Measurements from ENCODE around the gene KANSL1L. TPM values are rescaled to one million over a fixed set of nuclear protein-coding genes. Genes with fewer than 3 reads are reported as not detected.
"Not testable (repeated sequence)": the region's sequence is repeated elsewhere in the genome, so short reads cannot be mapped to it uniquely, and the experiment has no call there.

KANSL1L gene
- total and polyA plus RNA-seq, 2 experiments from 2014 or later = 7.4 to 21.1 TPM

GRCh38 chr2:210177769-210178168 lies 6.6 kb upstream of the KANSL1L start:
- Histone ChIP-seq H3K79me2 (replicated peaks; ENCODE audit: insufficient read depth) (no peaks in the 10 kb centered on the region), H3K4me1 (ENCODE audit: insufficient read depth) (peaks cover 33% of the 10 kb centered on the region), H3K27ac (ENCODE audit: low read depth) (peak overlapping the region; percentile 85), H3F3A (replicated peaks; ENCODE audit: low read depth) (0 out of 2 replicates have a peak, but pooled peaks cover 3% of the 10 kb centered on the region), H3K4me2 (peak overlapping the region; percentile 12; the same call in 1 of the 2 replicates), H3K9me2 (ENCODE audit: insufficient read depth) (no peaks in the 10 kb centered on the region), H3K4me3 (no peak overlapping the region), H3K36me3 (ENCODE audit: insufficient read depth) (no peaks in the 10 kb centered on the region), H2AFZ (no peak overlapping the region), H3K27me3 (ENCODE audit: insufficient read depth) (no peaks in the 10 kb centered on the region), H4K20me1 (replicated peaks; ENCODE audit: insufficient read depth) (no peaks in the 10 kb centered on the region)
- TF ChIP-seq CREB1 (CRISPR knock-in tag; IDR thresholded peaks at IDR 0.05; ENCODE audit: low read depth) (no peak), ZNF462 (CRISPR knock-in tag; IDR thresholded peaks at IDR 0.05) (no peak), POLR2AphosphoS5 (IDR thresholded peaks at IDR 0.05; ENCODE audit: low read depth) (no peak), EZH2 (IDR thresholded peaks at IDR 0.05; ENCODE audit: low read depth, unreplicated experiment) (no peak), ETS1 (IDR thresholded peaks at IDR 0.05) (no peak), NANOG (IDR thresholded peaks at IDR 0.05; ENCODE audit: borderline replicate concordance) (peak; percentile 83)
- ATAC-seq = peak; percentile 93
- H3K36me3 Mint-ChIP-seq (ENCODE audit: low read depth) = peaks cover 13% of the 10 kb centered on the region
- H3K27me3 Mint-ChIP-seq (ENCODE audit: insufficient read depth, low read depth, poor library complexity) = peaks cover 5% of the 10 kb centered on the region
- peaks cover 34% of the 10 kb centered on the region for H3K4me1 Mint-ChIP-seq
- H3K4me3 Mint-ChIP-seq = no peak overlapping the region
- peak; percentile 90 for DNase-seq (ENCODE audit: low spot score)
- peaks cover 16% of the 10 kb centered on the region for H3K9me3 Mint-ChIP-seq
- peak overlapping the region; percentile 64 for H3K27ac Mint-ChIP-seq

- peaks cover 39% of the 10 kb centered on the region for H3K4me1 Mint-ChIP-seq
- H3K4me3 ChIP-seq; H3K9me2 ChIP-seq (ENCODE audit: insufficient read depth); H3F3A ChIP-seq (replicated peaks; ENCODE audit: low read depth); DNase-seq (ENCODE audit: low spot score); H3K27ac Mint-ChIP-seq; H3K36me3 ChIP-seq (ENCODE audit: insufficient read depth); H2AFZ ChIP-seq; H3K36me3 Mint-ChIP-seq (ENCODE audit: low read depth); H3K27me3 Mint-ChIP-seq (ENCODE audit: insufficient read depth, low read depth, poor library complexity); H3K27me3 ChIP-seq (ENCODE audit: insufficient read depth); H3K4me3 Mint-ChIP-seq; H4K20me1 ChIP-seq (replicated peaks; ENCODE audit: insufficient read depth); ATAC-seq; H3K9me3 Mint-ChIP-seq; H3K79me2 ChIP-seq (replicated peaks; ENCODE audit: insufficient read depth): not testable (repeated sequence)
- H3K4me2 ChIP-seq = 0 out of 2 replicates have a peak overlapping the region, but pooled peaks have one; percentile 12
- peaks cover 35% of the 10 kb centered on the region for H3K4me1 ChIP-seq (ENCODE audit: insufficient read depth)
- peak overlapping the region; percentile 85 for H3K27ac ChIP-seq (ENCODE audit: low read depth)
These were observed 5.9 kb upstream of the KANSL1L start for GRCh38 chr2:210177115-210177514.
